HUES6 (cell line): ENCODE measurements around the gene GBF1.
"Not testable (repeated sequence)": the region's sequence is repeated elsewhere in the genome, so short reads cannot be mapped to it uniquely, and the experiment has no call there.

ENCODE experiments used
- H3K27ac ChIP-seq: 2 replicates; pipeline ENCODE4 v1.7.0; 2013; ENCODE audit warnings: low read depth, mild to moderate bottlenecking, low read length, inconsistent platforms
- H3K27me3 ChIP-seq: 2 replicates; pipeline ENCODE4 v1.6.1; 2013; ENCODE audit warnings: low read length; ENCODE audit not compliant: control insufficient read depth, insufficient read depth
- H3K36me3 ChIP-seq: 2 replicates; pipeline ENCODE4 v1.6.1; 2013; ENCODE audit warnings: low read length; ENCODE audit not compliant: control insufficient read depth, insufficient read depth
- H3K4me1 ChIP-seq: 2 replicates; pipeline ENCODE4 v1.6.1; 2013; ENCODE audit warnings: low read length; ENCODE audit not compliant: control insufficient read depth, insufficient read depth
- H3K4me3 ChIP-seq: 2 replicates; pipeline ENCODE4 v1.5.1; 2013; ENCODE audit warnings: low read depth, low read length
- H3K9ac ChIP-seq: one replicate; pipeline ENCODE4 v1.6.1; 2013; ENCODE audit warnings: mild to moderate bottlenecking, low read length
- H3K9me3 ChIP-seq: 2 replicates; pipeline ENCODE4 v1.6.1; 2013; ENCODE audit warnings: low read depth, low read length; ENCODE audit not compliant: control insufficient read depth, insufficient read depth

GBF1 gene

GRCh38 chr10:102301332-102301731 is 56.0 kb downstream of the GBF1 start:
- H3K36me3 ChIP-seq, H3K9ac ChIP-seq, H3K27ac ChIP-seq, H3K4me1 ChIP-seq, H3K4me3 ChIP-seq, H3K27me3 ChIP-seq: not testable (repeated sequence)
- peaks cover 12% of the 10 kb centered on the region for H3K9me3 ChIP-seq

- Histone ChIP-seq H3K27ac (no peak overlapping the region), H3K36me3 (no peaks in the 10 kb centered on the region), H3K9ac (no peak overlapping the region), H3K4me3 (no peak overlapping the region), H3K27me3 (no peaks in the 10 kb centered on the region), H3K4me1 (no peaks in the 10 kb centered on the region), H3K9me3 (peaks cover 12% of the 10 kb centered on the region)
These were observed 57.3 kb downstream of the GBF1 start for GRCh38 chr10:102302611-102303010.

GRCh38 chr10:102306006-102306405 is 60.7 kb downstream of the GBF1 start:
- Histone ChIP-seq H3K36me3 (no peaks in the 10 kb centered on the region), H3K27ac (no peak overlapping the region), H3K27me3 (no peaks in the 10 kb centered on the region), H3K4me3 (no peak overlapping the region), H3K9me3 (peaks cover 6% of the 10 kb centered on the region), H3K4me1 (peaks cover 10% of the 10 kb centered on the region; the same call in 1 of the 2 replicates), H3K9ac (no peak overlapping the region)

GRCh38 chr10:102306710-102307109 is 61.4 kb downstream of the GBF1 start:
- no peak overlapping the region for H3K9ac ChIP-seq
- no peaks in the 10 kb centered on the region for H3K36me3 ChIP-seq
- H3K27me3 ChIP-seq = no peaks in the 10 kb centered on the region
- no peak overlapping the region for H3K27ac ChIP-seq
- H3K4me3 ChIP-seq = no peak overlapping the region
- H3K9me3 ChIP-seq = peaks cover 6% of the 10 kb centered on the region
- H3K4me1 ChIP-seq = peaks cover 17% of the 10 kb centered on the region; the same call in 1 of the 2 replicates

- H3K4me1 ChIP-seq = peaks cover 21% of the 10 kb centered on the region; the same call in 1 of the 2 replicates
- not testable (repeated sequence) for H3K4me3 ChIP-seq, H3K9me3 ChIP-seq, H3K36me3 ChIP-seq, H3K27me3 ChIP-seq, H3K27ac ChIP-seq, H3K9ac ChIP-seq
These were observed 63.0 kb downstream of the GBF1 start for GRCh38 chr10:102308318-102308717.

GRCh38 chr10:102309236-102309635 is 63.9 kb downstream of the GBF1 start:
- Histone ChIP-seq H3K36me3 (no peaks in the 10 kb centered on the region), H3K27ac (no peak overlapping the region), H3K27me3 (no peaks in the 10 kb centered on the region), H3K9ac (no peak overlapping the region), H3K9me3 (no peaks in the 10 kb centered on the region), H3K4me3 (no peak overlapping the region), H3K4me1 (peaks cover 21% of the 10 kb centered on the region; the same call in 1 of the 2 replicates)

GRCh38 chr10:102309916-102310315 is 64.6 kb downstream of the GBF1 start:
- Histone ChIP-seq H3K4me3 (no peak overlapping the region), H3K4me1 (peaks cover 21% of the 10 kb centered on the region; the same call in 1 of the 2 replicates), H3K27ac (no peak overlapping the region), H3K9me3 (no peaks in the 10 kb centered on the region), H3K36me3 (no peaks in the 10 kb centered on the region), H3K9ac (no peak overlapping the region), H3K27me3 (no peaks in the 10 kb centered on the region)

GRCh38 chr10:102310361-102311024 is 65.2 kb downstream of the GBF1 start:
- Histone ChIP-seq H3K27ac (no peak overlapping the region), H3K4me1 (peaks cover 21% of the 10 kb centered on the region; the same call in 1 of the 2 replicates), H3K9me3 (no peaks in the 10 kb centered on the region), H3K4me3 (no peak overlapping the region), H3K27me3 (no peaks in the 10 kb centered on the region), H3K36me3 (no peaks in the 10 kb centered on the region), H3K9ac (no peak overlapping the region)

- no peaks in the 10 kb centered on the region for H3K36me3 ChIP-seq
- H3K27me3 ChIP-seq = no peaks in the 10 kb centered on the region
- no peaks in the 10 kb centered on the region for H3K9me3 ChIP-seq
- peaks cover 21% of the 10 kb centered on the region; the same call in 1 of the 2 replicates for H3K4me1 ChIP-seq
- H3K9ac ChIP-seq = no peak overlapping the region
- H3K4me3 ChIP-seq = no peak overlapping the region
- no peak overlapping the region for H3K27ac ChIP-seq
These were observed 65.7 kb downstream of the GBF1 start for GRCh38 chr10:102311025-102311420.

- Histone ChIP-seq H3K9me3 (no peaks in the 10 kb centered on the region), H3K36me3 (no peaks in the 10 kb centered on the region), H3K27ac (no peak overlapping the region)
These were observed 67.4 kb downstream of the GBF1 start for GRCh38 chr10:102312683-102313082.

GRCh38 chr10:102313221-102313896 is 68.0 kb downstream of the GBF1 start:
- no peak overlapping the region for H3K27ac ChIP-seq
- H3K9ac ChIP-seq = no peak overlapping the region
- no peaks in the 10 kb centered on the region for H3K9me3 ChIP-seq
- peaks cover 21% of the 10 kb centered on the region; the same call in 1 of the 2 replicates for H3K4me1 ChIP-seq
- H3K27me3 ChIP-seq = no peaks in the 10 kb centered on the region
- no peak overlapping the region for H3K4me3 ChIP-seq
- H3K36me3 ChIP-seq = no peaks in the 10 kb centered on the region

More at GRCh38 chr10:102312683-102313082, 67.4 kb downstream of the GBF1 start:
- Histone ChIP-seq H3K4me3 (no peak overlapping the region), H3K9ac (no peak overlapping the region), H3K4me1 (peaks cover 21% of the 10 kb centered on the region; the same call in 1 of the 2 replicates), H3K27me3 (no peaks in the 10 kb centered on the region)
